GM19324 (cell line): ENCODE data around the gene ASCC1.

Experiments
- ATAC-seq: cut with Tn5 transposase; IDR thresholded peaks from one replicate; pipeline ENCODE4 v1.9.1; 2021; ENCODE audit warnings: mild to moderate bottlenecking, moderate library complexity; ENCODE audit not compliant: unreplicated experiment, low FRiP score

ASCC1 gene

DNA sequence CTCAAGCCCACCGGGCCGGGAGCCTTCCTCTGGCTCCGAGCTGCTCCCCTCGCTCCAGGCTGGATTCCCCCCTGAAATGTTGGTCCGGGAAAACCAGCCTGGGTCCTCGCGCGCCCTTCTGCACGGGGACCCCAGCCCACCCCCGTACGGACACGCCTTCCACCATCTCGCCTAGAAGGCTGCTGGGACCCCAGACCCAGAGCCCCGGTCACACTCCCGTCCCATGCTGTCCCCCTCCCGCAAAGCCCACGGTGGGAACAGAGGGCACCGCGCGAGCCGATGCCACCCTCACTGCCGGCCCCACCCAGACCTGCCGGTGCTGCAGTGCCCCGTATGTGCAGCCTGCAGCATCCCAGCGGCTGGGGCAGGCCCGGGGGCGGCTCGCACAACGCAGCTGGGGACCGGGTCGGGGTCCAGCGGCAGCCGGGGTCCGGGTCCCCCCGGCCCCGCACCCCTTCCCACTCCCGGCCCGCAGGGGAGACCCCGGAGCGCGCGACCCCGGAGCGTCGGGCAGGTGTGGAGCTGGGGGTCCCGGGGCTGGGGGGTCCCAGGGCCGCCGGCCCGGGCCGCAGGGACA is 128.6 kb downstream of the ASCC1 start:
- no peak for ATAC-seq

GRCh38 chr10:72086466-72087391 is 129.3 kb downstream of the ASCC1 start:
- no peak for ATAC-seq

DNA sequence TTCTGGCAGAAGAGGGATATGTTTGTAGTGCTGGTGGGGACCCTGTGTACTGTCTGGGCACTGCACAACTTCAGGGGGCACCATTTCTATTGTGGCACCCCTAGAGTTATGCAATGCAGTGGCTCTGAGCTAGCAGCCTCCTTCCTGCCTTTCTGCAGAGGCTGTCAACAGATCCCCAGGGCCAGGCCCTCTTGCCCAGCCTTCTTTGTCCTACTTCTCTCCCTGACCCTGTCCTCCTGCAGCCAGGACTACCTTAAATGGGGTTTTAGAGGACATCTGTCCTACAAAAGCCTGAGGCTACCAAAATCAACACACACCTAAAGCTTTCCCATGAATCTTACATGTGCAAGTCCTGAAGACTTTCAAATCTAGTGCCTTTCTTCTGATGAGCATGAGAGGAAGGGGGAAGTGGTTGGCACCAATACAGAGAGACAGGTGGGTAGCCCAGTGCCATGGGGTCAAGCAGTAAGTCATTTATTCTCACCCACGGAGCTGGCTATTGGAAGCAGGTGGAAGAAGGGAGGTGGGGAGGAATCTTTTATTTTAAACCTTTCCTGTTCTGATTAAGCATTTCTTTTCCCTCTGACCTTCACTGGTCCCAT is 130.1 kb downstream of the ASCC1 start:
- no peak for ATAC-seq

GRCh38 chr10:72085166-72085565 is 130.9 kb downstream of the ASCC1 start:
- ATAC-seq, result no peak

- no peak for ATAC-seq
These were observed 132.2 kb downstream of the ASCC1 start for GRCh38 chr10:72083790-72084459.

DNA sequence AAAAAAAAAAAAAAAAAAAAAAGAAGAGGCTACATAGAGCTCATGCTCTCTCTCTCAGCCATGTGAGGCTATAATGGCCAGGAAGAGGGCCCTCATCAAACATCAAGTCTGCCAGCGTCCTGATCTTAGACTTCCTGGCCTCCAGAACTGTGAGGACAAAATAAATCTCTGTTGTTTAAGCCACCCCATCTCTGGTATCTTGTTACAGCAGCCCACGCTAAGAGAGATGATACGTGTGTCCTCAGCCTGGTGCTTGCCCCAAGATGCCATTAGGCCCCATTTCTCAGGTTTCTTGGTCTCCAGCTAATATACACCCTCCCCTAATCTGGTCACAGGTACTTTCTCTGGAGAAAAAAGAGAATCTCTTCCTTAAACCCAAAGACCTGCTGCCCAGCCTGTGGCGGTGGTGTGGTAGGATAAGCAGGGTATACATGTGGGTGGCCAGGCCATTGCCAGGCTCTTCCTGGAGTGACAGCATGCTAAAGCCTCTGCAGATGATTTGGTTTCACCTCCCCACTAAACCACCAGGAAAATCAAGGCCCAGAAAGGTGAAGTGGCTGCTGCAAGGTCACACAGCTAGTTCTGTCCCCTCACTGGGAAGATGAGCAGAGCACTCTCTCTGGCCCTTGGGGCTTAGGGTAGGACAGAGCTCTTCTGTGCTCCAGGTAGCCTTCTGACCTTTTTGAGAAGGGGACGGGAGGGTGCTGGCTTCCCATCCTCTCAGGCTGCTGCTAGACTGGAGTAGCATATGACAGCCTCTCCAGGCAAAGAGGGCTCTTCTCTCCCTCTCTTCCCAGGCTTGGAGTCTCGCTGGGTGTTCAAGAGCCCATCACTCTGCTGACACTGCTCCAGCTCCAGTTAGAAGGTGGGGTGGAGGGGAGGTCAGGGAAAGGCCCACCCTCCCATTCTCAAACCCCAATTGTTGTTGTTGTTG is 133.0 kb downstream of the ASCC1 start:
- no peak for ATAC-seq

DNA sequence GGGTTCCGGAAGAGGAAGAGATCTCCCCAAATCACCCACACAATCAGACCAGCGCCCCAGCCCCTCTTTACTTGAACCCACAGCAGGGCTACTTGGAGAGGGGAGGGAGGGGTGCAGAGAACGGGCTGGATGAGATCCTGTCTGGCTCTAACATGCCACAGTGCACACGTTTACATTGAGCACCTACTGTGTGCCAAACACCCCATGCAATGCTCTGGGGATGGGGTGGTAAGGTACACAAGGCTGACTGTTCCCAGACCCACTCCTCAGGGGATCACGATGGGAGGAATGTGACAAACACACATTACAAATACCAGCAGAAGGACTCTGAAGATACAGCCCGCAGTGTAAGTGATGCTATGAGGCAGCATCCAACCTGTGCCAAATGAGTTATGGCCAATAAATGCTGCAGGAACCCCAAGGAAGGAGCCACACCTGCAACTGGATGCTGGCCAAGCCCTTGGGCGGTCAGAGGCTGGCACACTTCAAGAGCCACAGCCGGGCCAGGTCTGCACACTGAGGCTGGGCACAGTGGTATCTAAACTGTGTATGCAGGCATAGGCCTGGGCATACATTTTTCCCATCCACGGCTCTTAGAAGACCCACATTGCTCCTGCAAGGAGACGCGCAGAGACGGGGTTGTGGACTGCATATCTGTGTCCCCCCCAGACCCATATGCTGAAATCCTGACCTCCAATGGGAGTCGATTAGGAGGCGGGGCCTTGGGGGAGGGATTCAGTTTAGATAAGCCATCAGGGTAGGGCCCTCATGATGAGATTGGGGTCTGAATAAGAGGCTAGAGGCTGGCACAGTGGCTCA is 134.1 kb downstream of the ASCC1 start:
- ATAC-seq, result no peak

- ATAC-seq, result no peak
These were observed 134.9 kb downstream of the ASCC1 start for GRCh38 chr10:72081210-72081609.

DNA sequence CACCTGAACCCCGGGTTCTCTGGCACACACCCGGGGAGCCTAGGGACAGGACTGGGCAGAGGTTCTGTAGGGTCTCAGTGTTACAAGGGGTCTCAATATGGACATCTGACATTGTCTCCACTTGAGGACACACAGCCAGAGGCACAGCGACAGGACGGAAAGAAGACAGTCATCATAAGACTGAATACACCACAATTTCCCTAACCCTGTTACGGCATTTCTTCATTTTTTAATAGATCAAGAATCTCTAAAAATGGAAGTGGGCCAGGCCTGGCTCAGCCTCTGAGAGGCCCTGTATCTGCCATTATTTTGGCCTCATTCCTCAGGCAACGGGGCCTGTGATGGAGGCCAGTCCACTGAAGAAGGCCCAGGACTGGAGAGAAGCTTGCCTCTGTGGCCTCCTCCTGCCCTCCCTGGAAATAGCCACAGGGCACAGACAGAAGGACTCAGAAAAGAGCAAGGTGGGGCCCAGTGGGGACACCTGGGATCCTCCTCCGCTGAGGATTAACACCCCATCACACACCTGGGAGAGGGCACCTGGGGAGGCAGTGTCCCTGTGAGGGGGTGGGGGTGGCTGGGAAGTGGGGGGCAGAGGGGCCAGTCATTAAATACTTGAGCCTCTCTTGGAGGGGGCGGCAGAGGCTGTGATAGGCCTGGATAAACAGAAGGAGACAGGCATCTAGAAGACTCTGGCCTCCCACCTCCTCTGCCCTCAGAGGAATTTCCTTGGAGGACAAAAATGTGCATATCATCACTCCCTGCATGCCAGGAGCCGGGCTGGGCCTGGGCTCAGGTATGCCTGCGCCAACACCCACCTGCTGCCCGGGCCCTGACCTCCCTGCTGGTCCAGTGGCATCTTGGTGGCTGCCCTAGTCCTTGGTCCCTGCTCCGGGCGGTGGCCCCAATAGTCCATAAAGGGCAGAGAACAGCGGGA is 135.8 kb downstream of the ASCC1 start:
- no peak for ATAC-seq

DNA sequence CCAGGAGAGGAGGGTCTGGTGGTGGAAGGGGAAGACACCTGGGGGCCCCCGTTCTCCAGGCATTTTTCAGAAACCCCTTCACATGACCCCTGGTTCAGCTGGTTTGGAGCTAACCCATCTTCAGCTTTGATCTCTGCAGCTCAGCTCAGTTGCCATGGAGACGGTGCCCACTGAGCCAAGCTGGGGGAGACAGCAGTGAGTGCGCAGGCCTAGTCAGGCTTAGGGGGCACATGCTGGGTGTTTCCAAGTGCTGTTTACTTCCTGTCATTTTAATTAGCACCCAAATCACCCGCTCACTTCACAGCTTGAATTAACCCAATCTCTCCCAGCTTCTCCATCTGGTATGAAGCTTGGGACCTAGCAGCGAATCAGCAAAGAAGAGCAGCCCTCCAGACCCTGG is 136.7 kb downstream of the ASCC1 start:
- ATAC-seq, result no peak

DNA sequence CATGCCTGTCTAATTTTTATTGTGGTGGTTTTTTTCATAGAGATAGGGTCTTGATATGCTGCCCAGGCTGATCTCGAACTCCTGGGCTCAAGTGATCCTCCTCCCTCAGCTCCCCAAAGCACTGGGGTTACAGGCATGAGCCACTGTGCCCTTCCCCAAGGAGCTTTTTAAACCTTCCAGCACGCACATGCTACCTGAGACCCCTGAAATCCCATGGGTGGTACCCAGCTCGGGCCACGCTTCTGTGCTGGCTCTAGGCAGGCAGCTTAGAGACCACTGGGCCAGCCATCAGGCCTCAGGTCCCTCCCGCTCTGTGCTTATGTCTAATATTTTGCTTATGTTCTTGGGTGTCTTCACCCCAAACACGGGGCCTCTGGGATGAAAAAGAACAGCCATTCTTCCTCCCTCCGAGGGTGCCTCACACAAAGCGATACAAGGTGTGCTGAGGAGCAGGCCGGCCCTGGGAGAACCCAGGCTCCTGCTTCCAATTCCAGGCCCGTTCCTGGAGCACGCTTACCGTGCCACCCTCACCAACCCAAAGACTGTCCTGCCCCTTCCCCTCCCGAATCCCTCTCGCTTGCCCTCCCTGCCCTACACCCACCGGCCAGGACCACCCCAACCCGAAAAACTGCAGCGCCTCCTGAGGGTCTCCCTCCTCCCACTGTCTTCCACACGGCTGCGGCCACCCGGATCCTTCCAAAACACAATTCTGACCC is 138.6 kb downstream of the ASCC1 start:
- ATAC-seq, result no peak

GRCh38 chr10:72076756-72077155 is 139.3 kb downstream of the ASCC1 start:
- no peak for ATAC-seq

DNA sequence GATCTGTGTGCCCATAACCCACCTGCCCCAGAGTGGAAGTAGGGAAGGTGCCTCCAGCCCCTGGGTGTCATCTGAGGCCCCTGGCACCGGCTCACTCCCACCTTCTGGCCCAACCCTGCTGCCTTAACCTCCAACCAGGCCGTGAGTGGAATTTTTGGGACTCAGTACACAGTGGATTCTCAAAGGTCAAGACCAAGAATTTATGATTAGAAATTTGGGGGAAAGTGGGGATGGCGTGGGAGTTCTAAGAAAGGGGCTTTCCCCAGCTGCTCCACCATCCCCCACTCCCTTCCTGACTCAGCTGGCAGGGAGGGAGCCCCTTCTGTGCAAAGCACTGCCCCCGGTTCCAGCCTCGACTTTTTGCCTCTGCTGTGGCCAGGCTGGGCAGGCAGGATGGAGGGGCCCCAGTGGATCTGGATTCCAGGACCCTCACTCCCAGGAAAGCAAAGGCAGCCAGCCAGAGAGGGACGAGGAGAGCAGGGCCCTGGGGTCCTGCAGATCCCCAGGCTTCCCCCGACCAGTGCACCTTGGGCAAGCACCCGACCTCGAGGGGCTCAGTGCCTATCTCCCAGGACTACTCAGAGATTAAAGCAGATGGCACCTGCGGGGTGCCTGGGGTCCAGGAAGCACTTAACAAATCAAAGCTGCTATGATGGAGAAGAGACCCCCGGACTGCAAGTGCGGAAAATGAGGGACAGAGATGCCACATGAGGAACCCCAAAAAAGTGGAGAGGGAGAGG is 140.5 kb downstream of the ASCC1 start:
- no peak for ATAC-seq

GRCh38 chr10:72074574-72075375 is 141.3 kb downstream of the ASCC1 start:
- ATAC-seq, result no peak

GRCh38 chr10:72073708-72074573 is 142.1 kb downstream of the ASCC1 start:
- no peak for ATAC-seq
